ENCODE measurements around the gene DPP7.

The DPP7 gene

GRCh38 chr9:137070906-137071275 is 43.6 kb downstream of the DPP7 start:
- CTCF ChIA-PET: interaction anchor here (0.6 to 11.3 kb wide), 12 partner anchors 13 to 334 kb away, joined by 3 to 237 read pairs (median 6); partner anchors contain the start of genes ABCA2, CYSRT1, ENTPD2 and MAN1B1
- POLR2A ChIA-PET: interaction anchor here (0.6 to 9.1 kb wide), 25 partner anchors 11 to 355 kb away, joined by 3 to 137 read pairs (median 4); partner anchors contain the start of genes ENTPD2, MAN1B1, NPDC1 and NRARP
- H3K27ac ChIP-seq (ENCODE audit: extremely low read depth, low read depth, low read length): peak overlapping the region; percentile 57
- TF ChIP-seq IKZF3 (tag by site-specific recombination; IDR thresholded peaks at IDR 0.05) (0 out of 2 replicates have a peak, but pooled peaks have one; percentile 9), ZNF426 (tag by site-specific recombination; IDR thresholded peaks at IDR 0.05) (no peak), ZNF148 (tag by site-specific recombination; IDR thresholded peaks at IDR 0.05; ENCODE audit: borderline replicate concordance) (no peak), ZNF37A (tag by site-specific recombination; IDR thresholded peaks at IDR 0.05) (no peak), ZNF639 (tag by site-specific recombination; IDR thresholded peaks at IDR 0.05) (no peak), MZF1 (tag by site-specific recombination; IDR thresholded peaks at IDR 0.05; ENCODE audit: borderline replicate concordance) (no peak), ZBTB44 (tag by site-specific recombination; IDR thresholded peaks at IDR 0.05) (no peak), KLF7 (tag by site-specific recombination; IDR thresholded peaks at IDR 0.05; ENCODE audit: borderline replicate concordance) (no peak), SP7 (tag by site-specific recombination; IDR thresholded peaks at IDR 0.05) (0 out of 2 replicates have a peak, but pooled peaks have one; percentile 7), ZNF707 (tag by site-specific recombination; IDR thresholded peaks at IDR 0.05) (no peak), ZNF624 (tag by site-specific recombination; IDR thresholded peaks at IDR 0.05) (no peak), ZNF658 (tag by site-specific recombination; IDR thresholded peaks at IDR 0.05) (no peak), ZNF792 (tag by site-specific recombination; IDR thresholded peaks at IDR 0.05) (no peak), ZNF518A (tag by site-specific recombination; conservative IDR thresholded peaks at IDR 0.05; ENCODE audit: low read depth) (no peak), OVOL3 (tag by site-specific recombination; IDR thresholded peaks at IDR 0.05) (0 out of 2 replicates have a peak, but pooled peaks have one; percentile 22), ZNF513 (tag by site-specific recombination; IDR thresholded peaks at IDR 0.05) (no peak), ZNF529 (tag by site-specific recombination; IDR thresholded peaks at IDR 0.05; ENCODE audit: insufficient replicate concordance) (no peak), ZNF404 (tag by site-specific recombination; IDR thresholded peaks at IDR 0.05) (no peak), SCRT2 (tag by site-specific recombination; IDR thresholded peaks at IDR 0.05) (no peak), ZXDB (tag by site-specific recombination; IDR thresholded peaks at IDR 0.05) (0 out of 2 replicates have a peak, but pooled peaks have one; percentile 27), CTCF (tag by site-specific recombination; IDR thresholded peaks at IDR 0.05) (peak; percentile 16; the same call in 1 of the 2 replicates), HOXA7 (CRISPR knock-in tag; IDR thresholded peaks at IDR 0.05; ENCODE audit: borderline replicate concordance) (no peak), SALL2 (tag by site-specific recombination; IDR thresholded peaks at IDR 0.05; ENCODE audit: borderline replicate concordance) (no peak), REPIN1 (tag by site-specific recombination; IDR thresholded peaks at IDR 0.05; ENCODE audit: low read depth) (no peak)

More at GRCh38 chr9:137070906-137071275, 43.6 kb downstream of the DPP7 start:
- Histone ChIP-seq H3K9me3 (ENCODE audit: control insufficient read depth, insufficient read depth, low read depth, low read length) (no peaks in the 10 kb centered on the region), H3K4me1 (ENCODE audit: control insufficient read depth, insufficient read depth, low read length) (peaks cover 10% of the 10 kb centered on the region; the same call in 1 of the 2 replicates), H3K4me3 (ENCODE audit: low read depth, low read length) (peak overlapping the region; percentile 16), H3K36me3 (ENCODE audit: control insufficient read depth in 2 of 2, insufficient read depth in 1 of 2, low read length in 2 of 2) (peaks cover 0 to 4% of the 10 kb centered on the region in 2 experiments; a peak in 1 of 3 replicates)
